WI38 (cell line): ENCODE results near the gene ADCY7.

Source experiments
- H3K4me3 ChIP-seq: 2 replicates; pipeline ENCODE4 v1.5.1; 2011; ENCODE audit warnings: low read depth, mild to moderate bottlenecking, control low read depth, low read length
- TF ChIP-seq, protein P1 (sequence below): IDR thresholded peaks from 2 replicates; pipeline ENCODE4 v1.5.1; 2012; ENCODE audit warnings: low read depth, mild to moderate bottlenecking, control low read depth, low read length

ADCY7 gene

DNA sequence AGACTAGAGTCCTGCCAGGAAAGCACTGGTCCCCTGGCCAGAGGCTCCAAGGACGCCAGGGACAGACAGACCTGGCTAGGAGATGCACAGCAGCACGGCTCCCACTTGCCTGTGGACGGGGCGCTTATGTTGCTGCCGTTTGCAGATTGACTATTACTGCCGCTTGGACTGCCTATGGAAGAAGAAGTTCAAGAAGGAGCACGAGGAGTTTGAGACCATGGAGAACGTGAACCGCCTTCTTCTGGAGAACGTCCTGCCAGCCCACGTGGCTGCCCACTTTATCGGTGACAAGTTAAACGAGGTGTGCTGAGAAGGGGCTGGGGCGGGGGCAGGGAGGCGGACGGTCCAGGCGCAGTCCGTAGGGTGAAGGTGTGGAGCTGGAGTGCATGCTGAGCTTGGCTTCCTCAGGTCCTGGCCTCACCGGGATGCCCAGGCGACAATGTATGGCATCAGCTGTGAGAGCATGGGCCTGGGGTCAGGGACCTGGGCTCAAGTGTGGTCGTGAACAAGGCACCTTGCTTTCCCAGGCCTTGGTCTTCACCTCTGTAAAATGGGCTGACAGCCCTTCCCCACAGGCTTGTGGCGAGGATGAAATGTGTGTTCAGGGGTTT is 45.6 kb downstream of the ADCY7 start:
- no peak overlapping the region for H3K4me3 ChIP-seq

DNA sequence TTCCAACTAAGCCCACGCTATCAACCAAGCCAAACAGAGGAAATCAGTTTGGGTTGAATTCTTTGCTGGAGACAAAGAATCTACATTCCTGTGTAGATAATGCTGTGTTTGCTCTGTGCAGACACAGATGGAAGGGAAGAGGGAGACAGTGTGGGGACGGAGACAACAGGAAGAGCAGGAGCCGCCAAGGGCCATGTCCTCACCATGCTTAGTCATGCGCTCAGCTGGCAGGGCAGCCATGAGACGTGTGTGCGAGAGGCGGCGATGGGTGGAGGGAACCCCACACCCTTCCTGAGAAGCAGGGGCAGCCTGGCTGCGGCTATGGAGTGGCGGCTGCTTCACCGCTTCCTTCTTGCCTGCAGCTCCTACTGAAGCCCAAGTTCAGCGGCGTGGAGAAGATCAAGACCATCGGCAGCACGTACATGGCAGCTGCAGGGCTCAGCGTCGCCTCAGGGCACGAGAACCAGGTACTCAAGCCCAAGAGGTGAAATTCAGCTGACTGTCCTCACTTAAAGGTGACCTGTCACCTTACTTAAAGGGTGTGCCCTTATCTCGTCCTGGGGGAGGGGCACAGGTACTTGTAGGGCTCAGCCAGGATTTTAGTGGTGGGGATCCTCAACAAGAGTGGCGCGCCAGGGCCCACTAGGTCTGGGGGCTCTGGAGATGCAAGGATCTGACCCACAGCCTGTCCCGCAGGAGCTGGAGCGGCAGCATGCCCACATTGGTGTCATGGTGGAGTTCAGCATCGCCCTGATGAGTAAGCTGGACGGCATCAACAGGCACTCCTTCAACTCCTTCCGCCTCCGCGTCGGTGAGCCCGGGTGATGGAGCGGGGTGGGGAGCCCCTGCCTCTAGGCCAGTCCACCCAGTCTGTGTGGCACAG is 47.5 kb downstream of the ADCY7 start:
- H3K4me3 ChIP-seq = no peak overlapping the region
- TF ChIP-seq, protein P1, sequence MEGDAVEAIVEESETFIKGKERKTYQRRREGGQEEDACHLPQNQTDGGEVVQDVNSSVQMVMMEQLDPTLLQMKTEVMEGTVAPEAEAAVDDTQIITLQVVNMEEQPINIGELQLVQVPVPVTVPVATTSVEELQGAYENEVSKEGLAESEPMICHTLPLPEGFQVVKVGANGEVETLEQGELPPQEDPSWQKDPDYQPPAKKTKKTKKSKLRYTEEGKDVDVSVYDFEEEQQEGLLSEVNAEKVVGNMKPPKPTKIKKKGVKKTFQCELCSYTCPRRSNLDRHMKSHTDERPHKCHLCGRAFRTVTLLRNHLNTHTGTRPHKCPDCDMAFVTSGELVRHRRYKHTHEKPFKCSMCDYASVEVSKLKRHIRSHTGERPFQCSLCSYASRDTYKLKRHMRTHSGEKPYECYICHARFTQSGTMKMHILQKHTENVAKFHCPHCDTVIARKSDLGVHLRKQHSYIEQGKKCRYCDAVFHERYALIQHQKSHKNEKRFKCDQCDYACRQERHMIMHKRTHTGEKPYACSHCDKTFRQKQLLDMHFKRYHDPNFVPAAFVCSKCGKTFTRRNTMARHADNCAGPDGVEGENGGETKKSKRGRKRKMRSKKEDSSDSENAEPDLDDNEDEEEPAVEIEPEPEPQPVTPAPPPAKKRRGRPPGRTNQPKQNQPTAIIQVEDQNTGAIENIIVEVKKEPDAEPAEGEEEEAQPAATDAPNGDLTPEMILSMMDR = no peak

More for the DNA sequence above, 45.6 kb downstream of the ADCY7 start:
- TF ChIP-seq, protein P1 = no peak

DNA sequence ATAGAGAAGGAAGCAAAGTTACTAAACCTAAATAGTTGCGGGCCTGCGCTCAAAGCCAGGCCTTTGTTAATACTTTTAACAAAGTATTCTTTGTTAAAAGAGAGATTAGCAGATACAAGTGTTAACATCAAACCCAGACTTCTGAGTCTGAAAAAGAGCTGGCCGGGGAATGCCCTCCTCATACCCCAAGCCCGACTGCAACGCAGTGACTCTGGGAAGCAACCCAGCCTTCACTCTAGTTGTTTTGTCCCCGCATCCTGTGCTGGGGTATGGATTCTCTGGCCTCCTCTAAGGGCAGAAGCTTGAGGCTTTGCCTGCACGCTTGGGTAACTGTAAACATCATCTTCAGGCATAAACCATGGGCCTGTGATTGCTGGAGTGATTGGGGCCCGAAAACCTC is 48.3 kb downstream of the ADCY7 start:
- TF ChIP-seq, protein P1 = no peak
- no peak overlapping the region for H3K4me3 ChIP-seq

DNA sequence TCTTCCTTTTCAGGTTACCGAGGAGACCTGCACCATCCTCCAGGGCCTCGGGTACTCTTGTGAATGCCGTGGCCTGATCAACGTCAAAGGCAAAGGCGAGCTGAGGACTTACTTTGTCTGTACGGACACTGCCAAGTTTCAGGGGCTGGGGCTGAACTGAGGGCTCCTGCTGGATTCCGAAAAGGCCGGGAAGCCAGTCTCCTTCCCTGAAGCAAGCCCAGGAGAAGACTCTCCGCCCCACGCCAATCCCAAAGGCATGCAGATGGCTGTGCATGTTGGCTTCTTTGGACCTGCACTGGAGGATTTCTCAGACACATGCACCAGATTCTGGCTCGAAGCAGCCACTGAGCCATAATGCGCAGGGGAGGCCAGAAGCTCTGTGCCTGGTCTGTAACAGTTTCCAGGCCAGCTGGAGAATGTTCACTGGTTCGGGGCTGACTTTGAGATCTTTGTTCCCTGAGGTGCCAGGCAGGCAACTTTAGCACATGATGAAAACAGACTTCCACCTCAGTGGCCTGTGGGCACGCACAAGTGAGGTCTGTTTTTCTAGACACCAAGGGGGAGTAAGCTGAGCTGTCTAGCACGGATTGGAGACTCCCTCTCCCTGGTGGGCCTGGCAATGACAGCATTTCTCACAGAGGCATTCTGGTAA is 49.1 kb downstream of the ADCY7 start:
- H3K4me3 ChIP-seq = no peak overlapping the region
- TF ChIP-seq, protein P1 = no peak

DNA sequence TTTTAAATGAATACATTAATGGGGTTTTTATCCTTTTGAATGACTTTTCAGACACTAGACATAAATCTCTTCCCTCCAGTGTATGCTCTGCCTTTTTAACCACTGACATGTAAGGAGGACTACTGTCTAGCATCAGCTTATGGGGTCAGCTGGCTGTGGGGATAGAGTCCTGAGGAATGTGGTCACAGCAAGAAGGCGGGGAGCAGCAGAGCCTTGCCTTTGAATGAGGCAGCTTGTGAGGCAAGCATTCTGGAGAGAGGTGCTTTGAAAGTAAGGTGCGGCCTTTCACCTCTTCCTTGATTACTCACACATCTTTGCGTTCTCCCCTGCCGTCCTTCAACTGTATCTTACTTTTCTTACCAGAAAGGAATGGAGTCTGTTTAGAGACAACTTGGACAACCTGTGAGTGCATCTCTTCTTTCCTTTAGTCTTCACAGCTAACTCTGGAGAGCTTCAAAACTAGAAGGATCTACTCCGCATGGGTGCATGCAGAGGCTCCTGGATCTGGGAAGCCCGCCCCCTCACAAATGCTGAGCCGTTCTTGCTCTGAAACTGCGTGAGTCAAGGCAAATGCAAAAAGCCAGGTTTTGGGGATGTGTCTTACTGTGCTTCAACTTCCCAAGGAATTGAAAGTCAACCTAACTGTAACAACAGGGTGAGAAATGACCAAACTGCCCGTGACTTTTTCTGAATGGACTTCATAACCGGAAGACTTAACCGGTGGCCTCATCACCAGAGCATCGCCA is 49.9 kb downstream of the ADCY7 start:
- H3K4me3 ChIP-seq = no peak overlapping the region
- TF ChIP-seq, protein P1 = no peak

DNA sequence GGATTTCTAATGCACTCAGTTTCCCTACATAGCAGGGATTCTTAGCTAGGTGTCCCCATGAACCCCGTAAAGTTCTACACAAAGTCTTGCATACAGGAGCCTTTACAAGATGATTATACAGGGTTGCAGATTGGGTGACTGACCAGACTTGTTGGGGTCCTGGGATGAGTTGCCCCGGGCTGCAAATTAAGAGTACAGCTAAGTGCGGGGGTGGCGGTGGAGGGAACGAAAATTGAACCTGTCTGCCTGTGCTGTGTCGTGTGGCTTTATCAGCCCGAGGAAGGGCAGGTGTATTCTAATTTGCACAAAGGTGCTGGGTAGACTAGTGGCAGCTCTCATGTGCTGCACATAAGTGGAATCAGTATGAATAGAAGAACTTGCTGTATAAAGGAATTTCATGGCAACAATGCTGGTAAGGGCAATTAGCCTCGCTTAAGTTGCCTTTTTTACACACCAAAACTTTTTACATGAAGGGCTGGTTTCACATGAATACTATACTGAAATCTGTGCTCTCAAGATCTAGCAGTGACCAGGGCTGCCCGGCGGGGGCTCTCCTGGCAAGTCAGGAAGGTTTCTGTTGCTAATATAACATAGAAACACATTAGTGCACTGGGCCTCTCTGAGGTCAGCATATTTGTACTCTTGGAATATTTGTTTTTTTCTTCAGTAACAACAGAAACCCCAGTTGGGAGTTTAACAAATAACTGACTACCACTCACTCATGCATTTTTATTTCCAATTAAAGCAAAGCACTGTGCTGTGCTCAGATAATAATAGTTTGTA is 50.7 kb downstream of the ADCY7 start:
- TF ChIP-seq, protein P1 = no peak
- no peak overlapping the region for H3K4me3 ChIP-seq
